ENCODE data around the gene MCAT.

DNA sequence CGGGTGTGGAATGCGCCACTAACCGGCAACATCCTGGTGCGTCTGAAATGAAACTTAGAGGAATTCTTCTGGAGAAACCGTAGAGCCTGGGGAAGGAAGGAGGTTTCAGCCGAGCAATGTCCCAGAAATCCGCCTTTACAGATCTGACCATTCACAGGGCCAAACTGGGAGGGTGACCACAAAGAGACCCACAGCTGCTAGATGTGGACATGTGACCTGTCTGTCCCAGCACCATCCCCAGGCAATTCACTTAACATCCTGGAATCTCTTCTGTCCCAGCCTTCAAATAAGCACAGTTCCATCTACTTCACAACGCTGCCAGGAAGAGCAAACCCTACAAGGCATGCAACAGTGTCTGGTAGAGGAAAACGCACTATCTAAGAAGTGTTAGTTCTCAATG is 9.8 kb downstream of the MCAT start:
- TF ChIP-seq CTCF (optimal IDR thresholded peaks at IDR 0.05 in 1 of 3, IDR thresholded peaks at IDR 0.05 in 1 of 3, conservative IDR thresholded peaks at IDR 0.05 in 1 of 3; ENCODE audit: extremely low read depth in 1 of 3, insufficient read depth in 2 of 3, low read length in 3 of 3), result no peak
- TF ChIP-seq EZH2 (IDR thresholded peaks at IDR 0.05; ENCODE audit: low read length), result no peak
